ENCODE data around the gene SCAF8. TPM values are rescaled to one million over a fixed set of nuclear protein-coding genes. Genes with fewer than 3 reads are reported as not detected.

The SCAF8 gene
- total and polyA plus RNA-seq, 2 of the 8 experiments (the other 6 are each of a cell fraction or from before 2014, with no cell fraction given), result 20.3 to 46.3 TPM

DNA sequence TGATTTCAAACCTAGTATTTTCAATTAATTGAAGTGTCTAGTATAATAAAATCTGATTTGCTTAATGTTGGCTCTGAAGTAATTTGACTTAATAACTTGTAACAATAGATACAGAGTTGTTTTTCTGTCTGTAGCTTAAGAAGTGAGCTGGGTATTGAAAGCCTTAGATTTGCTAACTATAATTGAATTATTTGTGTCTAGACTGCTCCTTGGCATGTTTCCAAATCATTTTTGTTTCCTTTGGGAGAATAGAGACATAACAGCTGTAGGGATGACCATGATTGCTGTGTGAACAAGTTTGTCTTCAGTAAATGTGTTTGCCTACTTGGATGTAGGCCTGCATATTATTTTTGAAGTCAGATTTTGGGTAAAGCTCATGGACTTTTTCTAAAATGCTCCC, 115.4 kb downstream of the SCAF8 start:
- no peak overlapping the region for H3K4me2 ChIP-seq (ENCODE audit: insufficient read depth in 1 of 2, low read depth in 2 of 2, low read length in 2 of 2)
- H3K23ac ChIP-seq (ENCODE audit: insufficient read length), result no peak overlapping the region
- H2BK120ac ChIP-seq (replicated peaks; ENCODE audit: low read depth, low read length), result no peak overlapping the region
- TF ChIP-seq, protein P1, sequence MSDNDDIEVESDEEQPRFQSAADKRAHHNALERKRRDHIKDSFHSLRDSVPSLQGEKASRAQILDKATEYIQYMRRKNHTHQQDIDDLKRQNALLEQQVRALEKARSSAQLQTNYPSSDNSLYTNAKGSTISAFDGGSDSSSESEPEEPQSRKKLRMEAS (IDR thresholded peaks at IDR 0.05), result no peak
- TF ChIP-seq BACH1 (IDR thresholded peaks at IDR 0.05; ENCODE audit: low read length) (no peak), SIX5 (IDR thresholded peaks at IDR 0.05; ENCODE audit: low read depth, low read length) (no peak), YY1 (IDR thresholded peaks at IDR 0.05; ENCODE audit: low read depth, low read length) (no peak), CHD2 (IDR thresholded peaks at IDR 0.05; ENCODE audit: low read length) (no peak), HDAC2 (IDR thresholded peaks at IDR 0.05; ENCODE audit: borderline replicate concordance in 1 of 2, low read depth in 2 of 2, low read length in 2 of 2) (no peak), KDM4A (IDR thresholded peaks at IDR 0.05; ENCODE audit: low read depth, low read length, severe bottlenecking) (no peak), EZH2 (IDR thresholded peaks at IDR 0.05; ENCODE audit: low read depth, low read length, severe bottlenecking) (no peak), CTBP2 (IDR thresholded peaks at IDR 0.05; ENCODE audit: borderline replicate concordance, insufficient read depth, insufficient read length, low read length) (no peak), NRF1 (IDR thresholded peaks at IDR 0.05; ENCODE audit: low read depth, low read length) (no peak), RAD21 (IDR thresholded peaks at IDR 0.05 in 1 of 2, conservative IDR thresholded peaks at IDR 0.05 in 1 of 2; ENCODE audit: low read depth in 2 of 2, low read length in 2 of 2) (no peak)
- no peak overlapping the region for H4K91ac ChIP-seq (replicated peaks; ENCODE audit: insufficient read length, low read length)
- no peak overlapping the region for H2AK5ac ChIP-seq (ENCODE audit: low read depth, low read length)
- H3K36me3 ChIP-seq (ENCODE audit: control insufficient read depth in 2 of 4, insufficient read depth in 4 of 4, low read length in 3 of 4), result no peaks in the 10 kb centered on the region
- H2BK5ac ChIP-seq (ENCODE audit: low read depth, low read length), result no peak overlapping the region
- no peak overlapping the region for H3K27ac ChIP-seq (ENCODE audit: low read depth, low read length)
- H4K5ac ChIP-seq (ENCODE audit: insufficient read length, low read depth, low read length), result no peak overlapping the region
- H2BK15ac ChIP-seq (ENCODE audit: low read length), result no peak overlapping the region
- DNase-seq (ENCODE audit: low read depth in 1 of 2, low spot score in 2 of 2) (no peak), FAIRE-seq (no peak)
- H3K9ac ChIP-seq (replicated peaks in 1 of 4; ENCODE audit: extremely low read depth in 1 of 4, low read depth in 3 of 4, low read length in 3 of 4), result no peak overlapping the region
- ChIA-PET CTCF (ENCODE audit: partially characterized antibody) (interaction anchor here (0.6 to 1.3 kb wide), 2 partner anchors 47 to 79 kb away, joined by 3 to 5 read pairs; no protein-coding TSS in a partner anchor), POLR2A (ENCODE audit: partially characterized antibody) (interaction anchor here (1.0 to 1.9 kb wide), 3 partner anchors 10 to 45 kb away, joined by 3 to 7 read pairs (median 5); no protein-coding TSS in a partner anchor)
- H3K18ac ChIP-seq (ENCODE audit: extremely low read depth, low read length), result no peak overlapping the region
- H3K79me2 ChIP-seq (ENCODE audit: control insufficient read depth in 1 of 2, insufficient read depth in 2 of 2, low read length in 2 of 2), result peaks cover 0 to 60% of the 10 kb centered on the region in 2 experiments; a peak in 3 of 4 replicates
- no peak overlapping the region for H2AFZ ChIP-seq (ENCODE audit: low read length)
- H4K8ac ChIP-seq (ENCODE audit: extremely low read depth, insufficient read depth, low read length), result no peak overlapping the region
- H3K4me3 ChIP-seq (ENCODE audit: extremely low read depth in 1 of 4, insufficient read depth in 2 of 4, low read depth in 3 of 4, low read length in 4 of 4), result no peak overlapping the region
- H4K20me1 ChIP-seq (replicated peaks in 1 of 2; ENCODE audit: control insufficient read depth in 1 of 2, insufficient read depth in 2 of 2, low read length in 2 of 2), result peaks cover 0 to 5% of the 10 kb centered on the region in 2 experiments
- H3K14ac ChIP-seq (ENCODE audit: insufficient read length), result no peak overlapping the region
- peaks cover 2% of the 10 kb centered on the region; the same call in 1 of the 2 replicates for H3K79me1 ChIP-seq (ENCODE audit: low read depth, low read length)
- H3K4me1 ChIP-seq (replicated peaks in 1 of 4; ENCODE audit: control insufficient read depth in 3 of 4, insufficient read depth in 4 of 4, low read length in 3 of 4), result no peaks in the 10 kb centered on the region
- no peak overlapping the region for H2BK20ac ChIP-seq (ENCODE audit: low read length)
- no peak overlapping the region for H3K56ac ChIP-seq (replicated peaks; ENCODE audit: insufficient read length, low read depth, low read length)
- no peaks in the 10 kb centered on the region for H3K23me2 ChIP-seq (ENCODE audit: low read depth, low read length)
- H3K27me3 ChIP-seq (replicated peaks in 1 of 4; ENCODE audit: control insufficient read depth in 3 of 4, extremely low read depth in 1 of 4, insufficient read depth in 3 of 4, low read length in 3 of 4), result no peaks in the 10 kb centered on the region
- no peak overlapping the region for H2BK12ac ChIP-seq (ENCODE audit: low read depth, low read length)
- H3K4ac ChIP-seq (replicated peaks; ENCODE audit: insufficient read length, low read depth, low read length), result no peak overlapping the region
- no peaks in the 10 kb centered on the region for H3K9me3 ChIP-seq (ENCODE audit: insufficient read depth in 2 of 2, low read depth in 1 of 2, low read length in 1 of 2)
